ENCODE data around the gene CADM4.

DNA sequence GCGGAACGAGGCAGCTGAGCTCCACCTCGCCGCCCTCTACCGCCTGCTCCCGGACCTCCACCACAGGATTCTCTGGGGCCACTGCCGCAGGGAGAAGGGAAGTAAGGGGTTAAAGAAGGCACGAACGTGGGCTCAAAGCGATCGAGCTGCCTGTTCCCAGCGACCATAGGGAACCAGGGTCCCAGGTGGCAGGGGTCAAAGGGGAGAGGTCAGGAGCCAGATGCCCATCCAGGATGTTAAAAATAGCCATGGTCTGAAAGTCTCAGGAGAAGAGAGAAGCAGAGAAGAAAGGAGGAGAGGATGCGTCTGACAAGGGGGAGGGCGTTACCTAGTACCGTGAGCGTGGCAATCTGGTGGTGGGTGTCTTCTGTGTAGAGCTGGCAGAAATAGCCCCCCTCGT is 12.8 kb downstream of the CADM4 start:
- no peak for TF ChIP-seq EZH2 (IDR thresholded peaks at IDR 0.05; ENCODE audit: low read length)
- TF ChIP-seq, protein P1, sequence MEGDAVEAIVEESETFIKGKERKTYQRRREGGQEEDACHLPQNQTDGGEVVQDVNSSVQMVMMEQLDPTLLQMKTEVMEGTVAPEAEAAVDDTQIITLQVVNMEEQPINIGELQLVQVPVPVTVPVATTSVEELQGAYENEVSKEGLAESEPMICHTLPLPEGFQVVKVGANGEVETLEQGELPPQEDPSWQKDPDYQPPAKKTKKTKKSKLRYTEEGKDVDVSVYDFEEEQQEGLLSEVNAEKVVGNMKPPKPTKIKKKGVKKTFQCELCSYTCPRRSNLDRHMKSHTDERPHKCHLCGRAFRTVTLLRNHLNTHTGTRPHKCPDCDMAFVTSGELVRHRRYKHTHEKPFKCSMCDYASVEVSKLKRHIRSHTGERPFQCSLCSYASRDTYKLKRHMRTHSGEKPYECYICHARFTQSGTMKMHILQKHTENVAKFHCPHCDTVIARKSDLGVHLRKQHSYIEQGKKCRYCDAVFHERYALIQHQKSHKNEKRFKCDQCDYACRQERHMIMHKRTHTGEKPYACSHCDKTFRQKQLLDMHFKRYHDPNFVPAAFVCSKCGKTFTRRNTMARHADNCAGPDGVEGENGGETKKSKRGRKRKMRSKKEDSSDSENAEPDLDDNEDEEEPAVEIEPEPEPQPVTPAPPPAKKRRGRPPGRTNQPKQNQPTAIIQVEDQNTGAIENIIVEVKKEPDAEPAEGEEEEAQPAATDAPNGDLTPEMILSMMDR (optimal IDR thresholded peaks at IDR 0.05 in 1 of 3, IDR thresholded peaks at IDR 0.05 in 1 of 3, conservative IDR thresholded peaks at IDR 0.05 in 1 of 3; ENCODE audit: extremely low read depth in 1 of 3, insufficient read depth in 2 of 3, low read length in 3 of 3): no peak

Measured in keratinocyte (primary cell).